Prostate gland (tissue), 2 donors: Measurements from ENCODE around the gene PPFIBP2.

Experiments used
- POLR2A ChIP-seq: fragments of 450-650 bp; IDR thresholded peaks from one replicate; pipeline ENCODE4 v1.6.1; 2016; ENCODE audit warnings: antibody characterized with exemption, mild to moderate bottlenecking
- POLR2AphosphoS5 ChIP-seq: sonication (generic); formaldehyde crosslinking; IDR thresholded peaks from one replicate; pipeline ENCODE4 v1.6.1; 2017; ENCODE audit warnings: antibody characterized with exemption
- TF ChIP-seq, protein P1 (sequence below), 4 experiments: fragments of 200-600 bp in 2 of 4; fragments of 450-650 bp in 2 of 4; sonication (generic) in 2 of 4; IDR thresholded peaks; 1 replicate in 3 of 4; 2 replicates in 1 of 4; pipeline ENCODE4 v1.5.1; 2016 to 2019; ENCODE audit warnings: antibody characterized with exemption in 4 of 4, mild to moderate bottlenecking in 2 of 4, moderate library complexity in 2 of 4

DNA sequence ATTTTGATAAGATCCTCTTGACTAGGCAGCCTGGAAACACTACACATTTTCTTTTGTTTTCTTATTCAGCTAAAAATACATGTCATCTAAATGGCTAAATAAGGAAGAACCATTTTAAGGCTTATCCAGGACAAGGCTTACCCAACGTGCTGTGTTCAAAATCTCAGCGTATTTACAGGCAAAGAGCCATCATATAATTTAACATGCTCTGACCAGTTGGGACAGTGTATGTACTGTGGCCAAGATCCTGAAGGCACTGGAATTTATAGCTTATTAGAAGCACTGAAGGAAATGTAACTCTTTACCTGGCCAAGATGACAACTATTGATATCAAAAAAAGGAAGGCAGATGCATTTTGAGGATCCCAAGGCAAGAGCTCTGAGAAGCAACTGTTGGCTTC lies 71.1 kb downstream of the PPFIBP2 start:
- no peak for TF ChIP-seq POLR2A
- TF ChIP-seq, protein P1, sequence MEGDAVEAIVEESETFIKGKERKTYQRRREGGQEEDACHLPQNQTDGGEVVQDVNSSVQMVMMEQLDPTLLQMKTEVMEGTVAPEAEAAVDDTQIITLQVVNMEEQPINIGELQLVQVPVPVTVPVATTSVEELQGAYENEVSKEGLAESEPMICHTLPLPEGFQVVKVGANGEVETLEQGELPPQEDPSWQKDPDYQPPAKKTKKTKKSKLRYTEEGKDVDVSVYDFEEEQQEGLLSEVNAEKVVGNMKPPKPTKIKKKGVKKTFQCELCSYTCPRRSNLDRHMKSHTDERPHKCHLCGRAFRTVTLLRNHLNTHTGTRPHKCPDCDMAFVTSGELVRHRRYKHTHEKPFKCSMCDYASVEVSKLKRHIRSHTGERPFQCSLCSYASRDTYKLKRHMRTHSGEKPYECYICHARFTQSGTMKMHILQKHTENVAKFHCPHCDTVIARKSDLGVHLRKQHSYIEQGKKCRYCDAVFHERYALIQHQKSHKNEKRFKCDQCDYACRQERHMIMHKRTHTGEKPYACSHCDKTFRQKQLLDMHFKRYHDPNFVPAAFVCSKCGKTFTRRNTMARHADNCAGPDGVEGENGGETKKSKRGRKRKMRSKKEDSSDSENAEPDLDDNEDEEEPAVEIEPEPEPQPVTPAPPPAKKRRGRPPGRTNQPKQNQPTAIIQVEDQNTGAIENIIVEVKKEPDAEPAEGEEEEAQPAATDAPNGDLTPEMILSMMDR (IDR thresholded peaks at IDR 0.05) = no peak
- peak; percentile 88 for TF ChIP-seq POLR2AphosphoS5
